ENCODE data around the gene LAX1. TPM values are rescaled to one million over a fixed set of nuclear protein-coding genes. Genes with fewer than 3 reads are reported as not detected.

Gene LAX1
- total RNA-seq, 1 donor from 2014 or later, result not detected

DNA sequence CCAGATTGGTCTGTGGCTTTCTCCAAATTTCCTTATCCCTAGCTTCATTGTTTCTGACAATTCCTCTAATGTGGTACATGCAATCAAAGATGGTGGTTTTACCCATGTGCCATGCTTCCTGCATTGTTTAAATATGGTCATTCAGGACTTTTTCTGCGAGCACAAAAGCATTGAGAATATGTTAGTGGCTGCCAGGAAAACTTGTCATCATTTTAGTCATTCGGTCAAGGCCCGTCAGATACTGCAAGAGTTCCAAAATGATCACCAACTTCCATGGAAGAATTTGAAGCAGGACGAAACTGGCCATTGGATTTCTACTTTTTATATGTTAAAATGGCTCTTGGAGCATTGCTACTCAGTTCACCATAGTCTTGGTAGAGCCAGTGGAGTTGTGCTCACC lies 34.2 kb downstream of the LAX1 start:
- Mint-ChIP-seq H3K27ac (no peak overlapping the region), H3K36me3 (ENCODE audit: insufficient read depth) (peaks cover 41% of the 10 kb centered on the region), H3K4me3 (ENCODE audit: low read depth) (no peak overlapping the region), H3K9me3 (ENCODE audit: low read depth) (peaks cover 8% of the 10 kb centered on the region), H3K27me3 (no peaks in the 10 kb centered on the region), H3K4me1 (ENCODE audit: low read depth) (peaks cover 22% of the 10 kb centered on the region)
- TF ChIP-seq, protein P1, sequence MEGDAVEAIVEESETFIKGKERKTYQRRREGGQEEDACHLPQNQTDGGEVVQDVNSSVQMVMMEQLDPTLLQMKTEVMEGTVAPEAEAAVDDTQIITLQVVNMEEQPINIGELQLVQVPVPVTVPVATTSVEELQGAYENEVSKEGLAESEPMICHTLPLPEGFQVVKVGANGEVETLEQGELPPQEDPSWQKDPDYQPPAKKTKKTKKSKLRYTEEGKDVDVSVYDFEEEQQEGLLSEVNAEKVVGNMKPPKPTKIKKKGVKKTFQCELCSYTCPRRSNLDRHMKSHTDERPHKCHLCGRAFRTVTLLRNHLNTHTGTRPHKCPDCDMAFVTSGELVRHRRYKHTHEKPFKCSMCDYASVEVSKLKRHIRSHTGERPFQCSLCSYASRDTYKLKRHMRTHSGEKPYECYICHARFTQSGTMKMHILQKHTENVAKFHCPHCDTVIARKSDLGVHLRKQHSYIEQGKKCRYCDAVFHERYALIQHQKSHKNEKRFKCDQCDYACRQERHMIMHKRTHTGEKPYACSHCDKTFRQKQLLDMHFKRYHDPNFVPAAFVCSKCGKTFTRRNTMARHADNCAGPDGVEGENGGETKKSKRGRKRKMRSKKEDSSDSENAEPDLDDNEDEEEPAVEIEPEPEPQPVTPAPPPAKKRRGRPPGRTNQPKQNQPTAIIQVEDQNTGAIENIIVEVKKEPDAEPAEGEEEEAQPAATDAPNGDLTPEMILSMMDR (IDR thresholded peaks at IDR 0.05; ENCODE audit: unreplicated experiment), result no peak
- no peak for DNase-seq (ENCODE audit: low spot score, unreplicated experiment)

DNA sequence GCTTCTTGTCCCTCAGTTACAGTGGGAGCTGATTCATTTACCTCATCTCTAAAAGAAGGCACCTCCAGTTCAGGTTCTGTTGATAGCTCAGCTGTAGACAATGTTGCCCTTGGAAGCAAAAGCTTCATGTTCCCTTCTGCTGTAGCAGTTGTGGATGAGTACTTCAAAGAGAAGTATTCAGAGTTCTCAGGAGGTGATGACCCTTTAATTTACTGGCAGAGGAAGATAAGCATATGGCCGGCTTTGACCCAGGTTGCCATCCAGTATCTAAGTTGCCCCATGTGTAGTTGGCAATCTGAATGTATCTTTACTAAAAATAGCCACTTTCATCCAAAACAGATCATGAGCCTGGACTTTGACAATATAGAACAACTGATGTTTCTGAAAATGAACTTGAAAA lies 35.0 kb downstream of the LAX1 start:
- no peak for DNase-seq (ENCODE audit: low spot score, unreplicated experiment)
- Mint-ChIP-seq H3K4me1 (ENCODE audit: low read depth) (peaks cover 20% of the 10 kb centered on the region), H3K4me3 (ENCODE audit: low read depth) (no peak overlapping the region), H3K27me3 (no peaks in the 10 kb centered on the region), H3K36me3 (ENCODE audit: insufficient read depth) (peaks cover 43% of the 10 kb centered on the region), H3K9me3 (ENCODE audit: low read depth) (peaks cover 7% of the 10 kb centered on the region), H3K27ac (no peak overlapping the region)
- TF ChIP-seq, protein P1 (IDR thresholded peaks at IDR 0.05; ENCODE audit: unreplicated experiment), result no peak

DNA sequence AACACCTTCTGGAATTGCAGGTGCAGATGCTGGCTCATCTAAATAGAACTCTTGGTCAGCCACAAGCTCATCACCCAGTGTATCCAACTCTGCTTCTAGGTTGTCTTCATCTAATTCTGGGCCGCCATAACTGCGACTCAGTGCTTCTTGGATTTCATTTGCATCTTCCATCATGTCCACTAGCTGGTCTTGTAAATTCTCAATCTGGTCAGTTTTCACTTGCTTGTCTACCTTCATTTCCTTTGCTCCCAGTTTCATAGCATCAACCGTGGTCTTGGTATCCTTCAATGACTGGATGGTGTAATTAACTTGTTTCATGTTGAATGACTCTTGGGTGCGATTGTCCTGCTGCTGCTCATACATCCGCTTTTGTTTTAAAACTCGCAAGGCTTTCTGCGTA lies 40.7 kb downstream of the LAX1 start:
- Mint-ChIP-seq H3K36me3 (ENCODE audit: insufficient read depth) (peaks cover 26% of the 10 kb centered on the region), H3K4me1 (ENCODE audit: low read depth) (peaks cover 2% of the 10 kb centered on the region)
- TF ChIP-seq, protein P1 (IDR thresholded peaks at IDR 0.05; ENCODE audit: unreplicated experiment), result no peak

DNA sequence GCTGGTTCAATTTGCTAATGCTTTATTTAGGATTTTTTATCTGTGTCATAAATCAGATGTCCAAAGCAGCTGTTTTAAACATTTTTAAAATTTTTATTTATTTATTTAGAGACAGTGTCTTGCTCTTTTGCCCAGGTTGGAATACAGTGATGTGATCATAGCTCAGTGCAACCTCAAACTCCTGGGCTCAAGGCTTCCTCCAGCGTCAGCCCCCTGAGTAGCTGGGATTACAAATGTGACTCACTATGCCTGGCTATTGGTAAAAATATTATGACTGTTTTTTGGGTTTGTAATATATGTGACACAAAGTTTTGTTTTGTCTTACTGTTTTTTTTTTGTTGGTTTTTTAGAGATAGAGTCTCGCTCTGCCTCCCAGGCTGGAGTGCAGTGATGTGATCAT lies 42.2 kb downstream of the LAX1 start:
- TF ChIP-seq, protein P1 (IDR thresholded peaks at IDR 0.05; ENCODE audit: unreplicated experiment), result no peak
- H3K36me3 Mint-ChIP-seq (ENCODE audit: insufficient read depth), result peaks cover 31% of the 10 kb centered on the region
- H3K4me3 Mint-ChIP-seq (ENCODE audit: low read depth), result no peak overlapping the region
- H3K9me3 Mint-ChIP-seq (ENCODE audit: low read depth), result no peaks in the 10 kb centered on the region
- H3K27me3 Mint-ChIP-seq, result no peaks in the 10 kb centered on the region
- no peak for DNase-seq (ENCODE audit: low spot score, unreplicated experiment)
- peaks cover 1% of the 10 kb centered on the region for H3K4me1 Mint-ChIP-seq (ENCODE audit: low read depth)
- H3K27ac Mint-ChIP-seq, result peak overlapping the region; percentile 49

More for the DNA sequence above, 40.7 kb downstream of the LAX1 start:
- H3K4me3 Mint-ChIP-seq (ENCODE audit: low read depth), result no peak overlapping the region
- no peaks in the 10 kb centered on the region for H3K27me3 Mint-ChIP-seq
- no peak for DNase-seq (ENCODE audit: low spot score, unreplicated experiment)
- H3K27ac Mint-ChIP-seq, result no peak overlapping the region
- H3K9me3 Mint-ChIP-seq (ENCODE audit: low read depth), result no peaks in the 10 kb centered on the region

DNA sequence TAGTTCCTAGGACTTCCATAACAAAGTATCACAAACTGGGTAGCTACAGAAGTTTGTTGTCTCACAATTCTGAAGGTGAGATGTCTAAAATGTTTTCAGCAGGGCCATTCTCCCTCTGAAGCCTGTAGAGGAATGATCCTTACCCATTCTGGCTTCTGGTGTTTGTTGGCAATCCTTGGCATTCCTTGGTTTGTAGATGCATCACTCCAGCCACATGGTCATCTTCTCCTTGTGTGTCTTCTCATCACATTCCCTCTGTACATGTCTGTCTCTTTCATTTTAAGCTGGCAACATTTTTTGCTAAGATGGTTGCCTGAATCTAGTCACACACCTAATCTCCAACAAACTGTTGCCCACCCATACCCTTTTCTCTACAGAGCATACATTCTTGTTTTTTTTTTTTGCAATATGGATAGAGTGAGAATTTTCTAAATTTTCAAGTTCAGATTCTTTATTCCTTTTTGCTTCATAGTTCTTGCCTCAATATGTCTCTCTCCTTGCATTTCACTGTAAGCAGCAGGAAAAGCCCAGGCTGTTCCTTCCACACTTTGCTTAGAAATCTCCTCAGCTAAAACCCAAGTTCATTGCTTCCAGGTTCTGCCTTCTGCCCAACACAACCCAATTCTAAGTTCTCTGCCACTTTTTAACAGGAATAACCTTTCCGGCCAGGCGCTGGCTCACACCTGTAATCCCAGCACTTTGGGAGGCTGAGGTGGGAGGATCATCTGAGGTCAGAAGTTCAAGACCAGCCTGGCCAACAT lies 48.8 kb downstream of the LAX1 start:
- Mint-ChIP-seq H3K36me3 (ENCODE audit: insufficient read depth) (peaks cover 26% of the 10 kb centered on the region), H3K9me3 (ENCODE audit: low read depth) (no peaks in the 10 kb centered on the region), H3K27ac (peak overlapping the region; percentile 56), H3K4me3 (ENCODE audit: low read depth) (no peak overlapping the region), H3K4me1 (ENCODE audit: low read depth) (no peaks in the 10 kb centered on the region), H3K27me3 (no peaks in the 10 kb centered on the region)
- TF ChIP-seq, protein P1 (IDR thresholded peaks at IDR 0.05; ENCODE audit: unreplicated experiment), result no peak
- DNase-seq (ENCODE audit: low spot score, unreplicated experiment), result no peak
